Effector CD8-positive, alpha-beta T cell (primary cell): ENCODE results near the gene SKI.
"Not testable (repeated sequence)": the region's sequence is repeated elsewhere in the genome, so short reads cannot be mapped to it uniquely, and the experiment has no call there.

Experiments
- DNase-seq: peaks from one replicate; lab custom pipeline; 2025; lab: John Stamatoyannopoulos, UW

The SKI gene

GRCh38 chr1:2242814-2243725 lies 15.0 kb downstream of the SKI start:
- DNase-seq, result no peak

DNA sequence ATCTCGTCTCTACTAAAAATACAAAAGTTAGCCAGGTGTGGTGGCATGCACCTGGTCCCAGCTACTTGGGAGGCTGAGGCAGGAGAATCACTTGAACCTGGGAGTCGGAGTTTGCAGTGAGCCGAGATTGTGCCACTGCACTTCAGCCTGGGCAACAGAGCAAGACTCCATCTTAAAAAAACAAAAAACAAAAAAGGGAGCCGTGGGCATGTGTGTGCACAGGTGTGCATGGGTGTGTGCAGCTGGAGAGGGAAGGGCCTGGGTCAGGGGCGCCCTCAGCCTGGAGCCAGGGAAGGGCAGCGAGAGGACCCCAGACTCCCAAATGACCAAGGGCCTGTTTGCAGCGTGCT lies 18.9 kb downstream of the SKI start:
- DNase-seq, result not testable (repeated sequence)

DNA sequence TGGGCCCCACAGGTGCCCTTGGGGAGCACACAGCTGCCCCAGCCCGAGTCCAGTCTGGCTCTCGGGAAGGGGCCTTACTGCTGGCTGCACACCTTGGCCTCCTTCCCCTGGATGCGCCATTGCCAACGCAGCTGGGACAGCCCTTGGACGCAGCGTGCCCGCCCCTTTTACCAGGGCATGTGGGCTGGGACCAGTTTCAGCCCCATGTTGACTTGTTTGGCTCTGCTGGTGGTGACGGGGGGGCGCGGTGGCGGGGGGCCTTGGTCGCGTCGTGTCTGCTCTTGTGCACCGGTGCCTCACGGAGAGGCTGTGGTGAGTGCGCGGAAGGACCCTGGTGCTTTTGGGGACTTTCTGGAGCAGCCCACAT lies 19.6 kb downstream of the SKI start:
- DNase-seq, result no peak

GRCh38 chr1:2248127-2248826 lies 20.2 kb downstream of the SKI start:
- no peak for DNase-seq

DNA sequence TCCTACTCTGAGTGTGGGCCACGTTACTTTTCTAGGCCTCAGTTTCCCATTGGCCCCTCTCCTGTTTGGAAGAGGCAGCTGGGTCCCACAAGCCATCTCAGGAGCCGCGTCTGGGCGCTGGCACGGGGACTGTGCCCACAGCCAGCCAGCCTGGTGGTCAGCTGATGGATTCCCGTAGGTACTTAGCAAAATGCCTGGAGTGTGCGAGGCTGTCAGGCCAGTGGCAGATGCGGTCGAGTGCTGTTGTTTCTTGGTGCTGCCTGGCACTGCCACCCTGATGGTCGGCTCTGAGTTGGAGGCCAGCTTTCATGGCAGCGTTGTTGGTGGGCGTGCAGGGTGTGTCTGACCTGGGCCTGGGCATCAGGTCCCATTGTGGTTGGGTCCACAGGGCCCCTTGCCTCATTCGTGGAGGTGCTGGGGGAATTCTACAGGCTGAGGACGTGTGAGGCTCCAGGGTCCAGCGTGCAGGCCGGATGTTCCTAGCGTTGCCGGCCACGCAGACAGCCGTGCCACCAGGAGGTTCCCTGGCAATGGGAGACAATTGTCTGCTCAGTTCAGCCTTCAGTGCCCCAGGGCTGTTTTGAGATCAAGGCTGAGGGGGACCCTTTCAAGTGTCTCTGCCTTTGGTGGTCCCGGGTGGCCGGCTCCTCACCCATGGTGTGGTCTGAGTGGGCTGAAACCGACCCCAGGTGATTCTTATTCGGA lies 20.9 kb downstream of the SKI start:
- DNase-seq, result no peak

DNA sequence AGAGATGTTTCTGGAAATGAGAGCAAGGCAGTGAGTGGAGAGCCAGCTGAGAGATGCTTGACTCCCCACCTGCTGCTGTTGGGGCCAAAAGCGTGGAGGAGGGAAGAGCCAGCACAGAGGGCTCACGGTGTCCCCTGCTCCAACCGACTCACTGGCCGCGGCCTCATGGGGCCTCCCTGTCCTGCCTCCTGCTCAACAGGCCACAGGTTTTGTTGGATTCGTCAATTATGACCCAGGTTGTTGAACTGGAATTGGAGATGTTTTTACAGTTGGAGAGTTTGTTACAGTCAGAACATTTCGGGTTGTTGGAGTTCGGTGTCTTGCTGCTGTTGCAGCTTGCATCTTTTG lies 21.4 kb downstream of the SKI start:
- no peak for DNase-seq

DNA sequence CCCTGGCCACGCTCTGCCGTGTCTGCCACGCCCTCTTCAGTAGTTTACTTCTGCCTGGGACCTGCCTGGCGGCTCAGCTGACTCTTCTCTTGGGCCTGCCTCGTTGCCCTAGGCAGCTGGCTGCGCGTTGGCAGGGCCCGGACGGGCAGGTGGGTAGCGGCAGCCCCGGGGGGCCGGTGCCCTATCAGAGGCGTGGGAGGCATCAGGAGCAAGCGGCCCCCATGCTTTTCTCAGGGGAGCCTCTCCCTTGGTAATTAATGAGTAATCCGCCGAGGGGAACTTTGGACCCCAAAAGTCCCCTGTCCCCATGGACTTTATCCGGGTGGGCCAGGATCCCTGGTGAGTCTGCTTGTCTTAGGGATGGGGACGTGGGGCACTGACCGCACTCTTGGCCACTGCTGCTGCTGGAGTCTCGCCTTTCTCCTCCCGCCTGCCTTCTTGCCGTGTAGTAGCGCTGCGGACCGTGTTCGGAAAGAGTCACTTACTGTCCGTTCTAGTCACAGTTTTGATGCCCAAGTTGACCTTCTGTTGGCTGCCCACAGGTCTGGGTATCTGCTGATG lies 22.7 kb downstream of the SKI start:
- DNase-seq, result no peak

DNA sequence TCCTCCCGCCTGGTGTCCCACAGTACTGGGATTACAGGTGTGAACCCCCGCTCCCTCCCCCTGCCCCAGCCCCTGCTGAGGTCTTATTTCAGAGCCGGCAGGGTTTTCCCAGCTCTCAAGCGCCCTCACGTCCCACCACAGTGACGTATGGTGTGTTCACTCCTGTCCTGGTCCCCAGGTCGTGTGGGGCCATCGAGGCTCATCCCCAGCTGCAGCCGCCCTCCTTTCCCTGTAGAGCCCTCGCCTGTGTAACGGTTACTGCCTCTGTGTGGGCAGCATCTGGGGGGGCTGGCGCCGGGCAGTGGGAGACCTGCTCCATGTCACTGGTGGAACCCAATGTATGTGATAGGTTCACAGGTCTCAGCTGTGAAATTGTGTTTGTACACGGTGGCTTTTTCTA lies 23.2 kb downstream of the SKI start:
- no peak for DNase-seq

- no peak for DNase-seq
These were observed 23.7 kb downstream of the SKI start for GRCh38 chr1:2251786-2252185.

DNA sequence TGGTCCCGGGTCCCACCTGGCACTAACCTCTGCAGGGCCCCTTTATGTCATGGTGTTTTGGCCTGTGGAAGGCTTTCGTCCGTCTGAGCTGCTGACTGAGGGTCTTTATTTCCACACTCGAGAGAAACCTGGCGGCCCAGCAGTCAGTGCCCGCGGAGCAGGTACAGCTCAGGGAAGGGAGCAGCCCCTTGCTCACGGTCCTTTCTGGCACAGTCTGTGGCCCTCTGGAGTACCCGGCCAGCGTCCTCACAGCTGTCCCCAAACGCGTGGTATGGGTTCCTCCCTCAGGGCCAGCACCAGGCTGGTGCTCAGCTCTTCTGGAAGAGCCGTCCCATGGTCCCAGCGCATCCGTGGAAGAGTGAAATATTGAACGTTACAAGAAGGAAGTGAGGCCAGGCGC lies 24.3 kb downstream of the SKI start:
- DNase-seq, result no peak

- DNase-seq, result no peak
These were observed 25.1 kb downstream of the SKI start for GRCh38 chr1:2253036-2253796.

DNA sequence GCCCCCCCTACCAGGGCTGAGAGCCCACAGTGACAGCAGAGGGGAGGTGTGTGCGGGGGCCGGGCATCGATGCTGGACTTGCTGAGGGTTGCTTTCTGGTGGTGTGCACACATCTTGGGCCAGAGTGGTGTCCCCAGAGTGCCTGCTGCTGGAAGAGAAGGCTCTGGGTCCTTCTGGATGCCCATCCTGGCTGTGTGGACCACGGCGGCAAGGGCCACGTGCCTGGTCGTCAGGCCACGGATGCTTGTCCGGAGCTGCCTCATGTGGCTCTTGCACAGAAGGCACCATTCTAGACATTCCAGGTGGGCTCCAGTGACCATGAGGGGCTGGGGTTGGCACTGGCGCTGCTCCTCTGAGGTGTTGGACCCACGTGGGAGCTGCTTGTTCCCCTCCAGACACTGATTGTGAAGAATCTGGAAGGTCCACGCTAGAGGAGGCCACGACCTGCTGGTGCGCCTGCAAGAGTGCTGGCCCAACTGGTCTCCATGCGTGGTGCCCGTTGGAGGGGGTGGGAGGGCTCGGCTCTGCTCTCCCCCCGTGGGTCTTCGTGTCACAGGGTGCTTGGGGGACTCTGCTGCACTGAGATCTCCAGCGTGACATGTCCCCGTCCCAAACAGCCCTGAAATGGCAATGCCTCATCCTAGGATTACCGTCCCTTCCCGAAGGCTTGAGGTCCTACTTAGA lies 25.8 kb downstream of the SKI start:
- DNase-seq, result no peak

DNA sequence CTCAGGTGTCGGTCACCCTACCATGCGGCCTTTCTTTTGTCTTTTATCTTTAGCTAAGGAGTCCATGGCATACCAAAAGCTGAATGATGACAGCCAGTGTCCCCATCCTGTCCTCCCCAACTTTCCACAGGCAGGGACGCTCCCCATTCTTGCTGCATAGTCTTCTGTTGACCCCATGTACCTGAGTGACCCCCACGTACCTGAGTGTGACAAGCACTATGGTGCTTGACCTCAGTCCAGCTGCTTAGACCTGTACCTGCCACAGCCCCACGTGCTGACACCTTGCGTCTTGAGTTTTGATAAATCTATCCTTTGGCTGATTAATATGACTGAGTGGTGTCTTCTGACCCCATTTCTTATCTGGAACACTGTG lies 26.9 kb downstream of the SKI start:
- no peak for DNase-seq

GRCh38 chr1:2255420-2256369 lies 27.6 kb downstream of the SKI start:
- DNase-seq, result peak; percentile 76

GRCh38 chr1:2256435-2257244 lies 28.5 kb downstream of the SKI start:
- DNase-seq, result no peak

GRCh38 chr1:2257245-2257627 lies 29.1 kb downstream of the SKI start:
- DNase-seq, result no peak

GRCh38 chr1:2258122-2258681 lies 30.1 kb downstream of the SKI start:
- DNase-seq, result no peak

- peak; percentile 39 for DNase-seq
These were observed 30.9 kb downstream of the SKI start for GRCh38 chr1:2258996-2259395.
